IPS-15b (cell line): ENCODE measurements around the gene CCT5.
"Not testable (repeated sequence)": the region's sequence is repeated elsewhere in the genome, so short reads cannot be mapped to it uniquely, and the experiment has no call there.

Experiments used
- H3K27me3 ChIP-seq: one replicate; pipeline ENCODE4 v1.6.1; 2013; ENCODE audit warnings: low read length; ENCODE audit not compliant: control insufficient read depth, insufficient read depth
- H3K36me3 ChIP-seq: one replicate; pipeline ENCODE4 v1.6.1; 2013; ENCODE audit warnings: low read length; ENCODE audit not compliant: control insufficient read depth, insufficient read depth
- H3K4me1 ChIP-seq: one replicate; pipeline ENCODE4 v1.6.1; 2013; ENCODE audit warnings: mild to moderate bottlenecking, low read length; ENCODE audit not compliant: control insufficient read depth, insufficient read depth
- H3K4me3 ChIP-seq: one replicate; pipeline ENCODE4 v1.5.1; 2013; ENCODE audit warnings: low read depth, low read length
- H3K9ac ChIP-seq: one replicate; pipeline ENCODE4 v1.6.1; 2013; ENCODE audit warnings: low read depth, mild to moderate bottlenecking, low read length
- H3K9me3 ChIP-seq: one replicate; pipeline ENCODE4 v1.6.1; 2013; ENCODE audit warnings: mild to moderate bottlenecking, low read length; ENCODE audit not compliant: control insufficient read depth, insufficient read depth

CCT5 gene

DNA sequence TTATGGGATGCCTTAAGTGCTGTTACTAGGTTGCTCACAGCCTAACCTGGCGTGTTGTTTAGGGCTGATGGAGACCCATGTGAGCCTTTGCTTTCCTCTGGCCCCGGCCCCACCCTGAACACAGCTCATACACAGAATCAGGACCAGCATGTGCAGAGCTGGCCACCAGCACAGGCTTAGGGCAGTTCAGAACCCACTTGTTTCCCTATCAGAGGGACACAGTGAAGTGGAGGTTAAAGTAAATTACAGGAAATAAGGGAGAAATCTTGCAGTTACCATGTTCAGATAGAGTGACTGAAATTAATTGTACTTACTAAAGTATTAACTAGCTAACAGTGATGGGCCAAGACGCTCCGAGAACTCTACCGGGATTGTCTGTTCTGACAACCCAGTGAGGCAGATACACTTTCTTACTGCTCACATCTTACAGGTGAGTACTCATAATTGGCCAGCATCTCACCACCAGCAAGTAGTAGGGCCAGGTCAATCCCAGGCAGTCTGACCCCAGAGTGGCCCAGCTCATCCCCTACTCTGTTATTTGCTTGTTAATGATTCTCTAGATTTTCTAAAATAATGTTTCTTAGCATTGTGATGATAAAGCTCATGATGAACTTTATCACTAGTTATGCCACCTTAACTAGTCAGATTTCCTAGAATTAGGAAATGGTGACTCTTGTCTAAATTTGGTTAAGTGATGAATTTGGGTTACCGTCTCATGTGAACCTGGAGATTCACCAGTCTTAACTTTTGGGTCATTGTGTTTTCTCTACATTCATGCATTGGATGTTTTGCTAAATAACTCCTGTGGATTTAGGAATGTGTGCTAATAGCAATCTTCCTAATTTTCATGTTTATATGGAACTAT, 15.4 kb downstream of the CCT5 start:
- Histone ChIP-seq H3K4me1 (no peaks in the 10 kb centered on the region), H3K9me3 (no peaks in the 10 kb centered on the region), H3K36me3 (peaks cover 30% of the 10 kb centered on the region), H3K27me3 (no peaks in the 10 kb centered on the region), H3K4me3 (no peak overlapping the region), H3K9ac (no peak overlapping the region)

DNA sequence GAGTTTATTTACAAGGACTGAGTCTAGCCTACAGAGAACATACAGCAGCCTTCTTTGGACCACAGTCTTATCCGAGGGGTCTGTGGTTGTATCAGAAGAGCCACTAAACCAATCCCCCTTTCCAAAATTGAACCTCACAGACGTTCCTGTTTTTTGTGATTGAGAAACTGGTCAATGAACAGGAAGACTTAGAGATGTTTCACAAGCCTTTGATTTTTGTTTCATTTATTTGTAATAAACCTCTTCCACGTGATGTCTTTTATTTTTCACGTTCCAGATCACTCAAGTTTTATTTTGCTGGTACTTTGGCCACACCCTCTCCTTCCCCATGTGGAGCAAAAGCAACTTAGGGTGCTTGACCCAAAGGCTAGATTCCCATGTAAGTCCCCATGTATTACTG, 16.1 kb downstream of the CCT5 start:
- Histone ChIP-seq H3K4me1 (no peaks in the 10 kb centered on the region), H3K9ac (no peak overlapping the region), H3K9me3 (no peaks in the 10 kb centered on the region), H3K27me3 (no peaks in the 10 kb centered on the region), H3K36me3 (peaks cover 23% of the 10 kb centered on the region), H3K4me3 (no peak overlapping the region)

DNA sequence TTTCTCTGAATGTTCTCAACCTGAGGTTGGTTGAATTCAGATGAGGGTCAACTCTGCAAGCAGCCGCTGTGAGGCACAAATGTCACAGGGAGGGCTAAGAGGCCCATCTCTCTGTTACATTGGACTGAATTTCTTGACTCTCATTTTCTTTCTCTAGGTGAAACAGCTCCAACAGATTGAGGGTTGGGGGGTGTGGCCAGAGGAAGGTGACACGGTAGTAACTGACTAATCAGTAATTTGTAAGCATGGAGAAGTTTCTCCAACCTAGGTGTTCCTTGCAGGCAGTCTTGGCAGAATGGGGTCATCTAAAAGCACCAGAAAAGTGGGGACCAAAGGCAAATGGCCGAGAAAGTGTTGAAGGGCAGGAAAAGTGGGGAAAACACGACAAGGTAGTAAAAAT, 16.8 kb downstream of the CCT5 start:
- Histone ChIP-seq H3K9me3 (no peaks in the 10 kb centered on the region), H3K9ac (no peak overlapping the region), H3K27me3 (no peaks in the 10 kb centered on the region), H3K4me1 (no peaks in the 10 kb centered on the region), H3K4me3 (no peak overlapping the region), H3K36me3 (peaks cover 17% of the 10 kb centered on the region)

DNA sequence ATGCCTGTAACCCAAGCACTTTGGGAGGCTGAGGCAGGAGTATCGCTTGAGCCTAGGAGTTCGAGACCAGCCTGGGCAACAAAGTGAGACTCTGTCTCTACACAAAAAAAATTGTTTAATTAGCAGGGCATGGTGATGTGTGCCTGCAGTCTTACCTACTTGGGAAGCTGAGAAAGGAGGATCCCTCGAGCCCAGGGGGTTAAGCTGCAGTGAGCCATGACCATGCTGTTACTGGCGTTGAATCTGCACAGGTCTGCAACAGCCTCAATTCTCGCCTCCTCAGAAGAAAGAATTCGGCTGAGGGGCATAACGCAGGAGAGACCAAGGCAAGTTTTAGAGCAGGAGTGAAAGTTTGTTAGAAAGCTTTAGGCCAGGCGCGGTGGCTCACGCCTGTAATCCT, 18.0 kb downstream of the CCT5 start:
- H3K4me1 ChIP-seq = no peaks in the 10 kb centered on the region
- no peaks in the 10 kb centered on the region for H3K9me3 ChIP-seq
- H3K9ac ChIP-seq = no peak overlapping the region
- no peaks in the 10 kb centered on the region for H3K27me3 ChIP-seq
- H3K4me3 ChIP-seq = no peak overlapping the region
- peaks cover 7% of the 10 kb centered on the region for H3K36me3 ChIP-seq

DNA sequence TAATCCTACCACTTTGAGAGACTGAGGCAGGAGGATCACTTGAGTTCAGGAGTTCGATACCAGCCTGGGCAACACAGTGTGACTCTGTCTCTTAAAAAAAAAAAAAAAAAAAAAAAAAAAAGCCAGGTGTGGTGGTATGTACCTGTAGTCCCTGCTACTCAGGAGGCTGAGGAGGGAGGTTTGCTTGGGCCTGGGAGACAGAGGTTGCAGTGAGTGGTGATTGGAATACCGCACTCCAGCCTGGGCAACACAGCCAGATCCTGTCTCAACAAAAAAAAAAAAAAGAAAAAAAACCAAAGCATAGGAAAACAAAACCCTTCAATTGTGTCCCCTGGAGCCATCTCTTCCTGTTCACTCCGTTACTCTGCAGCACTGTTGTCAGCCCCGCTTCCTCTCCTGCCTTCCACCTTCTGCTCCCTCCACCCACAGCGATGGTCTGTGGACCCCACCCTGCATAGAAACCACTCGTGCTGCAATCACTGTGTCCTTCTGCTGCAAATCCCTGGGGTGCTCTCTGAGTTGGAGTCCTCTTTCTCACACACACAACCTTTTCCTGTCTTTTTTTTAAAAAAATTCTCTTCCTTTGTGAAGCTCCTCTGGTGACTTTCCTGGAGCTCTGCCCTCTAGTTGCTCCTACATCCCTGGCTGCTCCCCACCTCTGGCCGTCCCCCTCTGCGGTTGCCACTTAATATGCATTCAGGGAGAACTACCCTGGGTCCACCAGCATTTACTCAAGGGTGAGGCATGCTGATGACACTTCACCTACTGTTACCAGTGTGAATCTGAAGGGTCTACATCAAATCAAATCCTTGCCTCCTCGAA, 22.2 kb downstream of the CCT5 start:
- Histone ChIP-seq H3K9ac (no peak overlapping the region), H3K27me3 (no peaks in the 10 kb centered on the region), H3K4me3 (no peak overlapping the region), H3K4me1 (no peaks in the 10 kb centered on the region), H3K36me3 (no peaks in the 10 kb centered on the region), H3K9me3 (no peaks in the 10 kb centered on the region)

DNA sequence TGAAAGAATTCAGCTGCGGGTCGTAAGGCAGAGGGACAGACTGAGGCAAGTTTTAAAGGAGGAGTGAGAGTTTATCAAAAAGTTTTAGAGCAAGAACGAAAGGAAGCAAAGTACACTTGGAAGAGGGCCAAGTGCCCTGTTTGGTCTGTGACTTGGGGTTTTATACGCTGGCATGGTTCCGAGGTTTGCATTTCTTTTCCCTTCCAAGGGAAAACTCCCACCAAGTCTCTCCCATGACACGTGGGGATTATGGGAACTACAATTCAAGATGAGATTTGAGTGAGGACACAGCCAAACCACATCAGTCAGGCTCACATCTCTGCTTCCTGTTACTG, 22.8 kb downstream of the CCT5 start:
- not testable (repeated sequence) for H3K4me3 ChIP-seq, H3K9me3 ChIP-seq, H3K4me1 ChIP-seq, H3K9ac ChIP-seq, H3K36me3 ChIP-seq, H3K27me3 ChIP-seq

DNA sequence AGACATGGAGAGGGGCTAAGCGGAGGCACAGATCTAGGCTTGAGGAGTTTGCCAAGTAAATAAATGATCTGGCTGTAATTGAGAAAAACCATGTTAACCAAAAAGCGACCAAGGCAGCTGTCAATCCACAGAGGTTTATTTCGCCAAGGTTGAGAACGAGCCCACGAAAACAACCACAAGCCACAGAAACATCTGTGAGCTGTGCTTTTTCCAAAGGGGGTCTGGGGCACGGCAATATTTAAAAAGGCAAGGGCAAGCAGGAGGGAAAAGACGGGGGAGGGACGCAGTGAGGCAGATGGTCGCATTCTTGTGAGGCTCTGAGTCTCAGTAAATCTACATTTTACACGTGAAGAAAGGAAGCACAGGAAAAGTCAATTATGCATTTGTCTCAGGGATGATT, 25.4 kb downstream of the CCT5 start:
- Histone ChIP-seq H3K4me1 (no peaks in the 10 kb centered on the region), H3K9ac (no peak overlapping the region), H3K9me3 (no peaks in the 10 kb centered on the region), H3K36me3 (no peaks in the 10 kb centered on the region), H3K27me3 (no peaks in the 10 kb centered on the region), H3K4me3 (no peak overlapping the region)

DNA sequence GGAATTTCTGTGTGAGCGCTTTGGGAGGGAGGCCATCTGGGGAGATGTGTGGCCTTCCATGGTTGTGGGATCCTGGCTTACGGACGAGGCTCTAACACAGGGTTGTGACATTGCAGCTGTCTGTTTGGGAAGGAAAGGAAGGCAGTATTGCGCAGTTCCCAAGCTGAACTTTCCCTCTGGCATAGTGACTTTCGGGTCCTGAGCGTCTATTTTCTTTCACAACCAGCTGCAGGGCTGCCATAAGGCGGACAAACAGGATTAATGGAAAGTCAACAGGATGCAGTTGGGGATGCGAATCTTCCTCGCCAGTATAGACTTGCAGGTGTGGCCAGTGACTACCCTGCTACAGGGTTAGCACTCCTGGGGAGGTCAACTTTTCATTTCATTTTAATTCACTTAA, 25.9 kb downstream of the CCT5 start:
- Histone ChIP-seq H3K27me3 (no peaks in the 10 kb centered on the region), H3K36me3 (no peaks in the 10 kb centered on the region), H3K4me1 (no peaks in the 10 kb centered on the region), H3K4me3 (no peak overlapping the region), H3K9ac (peak overlapping the region; percentile 4), H3K9me3 (no peaks in the 10 kb centered on the region)

DNA sequence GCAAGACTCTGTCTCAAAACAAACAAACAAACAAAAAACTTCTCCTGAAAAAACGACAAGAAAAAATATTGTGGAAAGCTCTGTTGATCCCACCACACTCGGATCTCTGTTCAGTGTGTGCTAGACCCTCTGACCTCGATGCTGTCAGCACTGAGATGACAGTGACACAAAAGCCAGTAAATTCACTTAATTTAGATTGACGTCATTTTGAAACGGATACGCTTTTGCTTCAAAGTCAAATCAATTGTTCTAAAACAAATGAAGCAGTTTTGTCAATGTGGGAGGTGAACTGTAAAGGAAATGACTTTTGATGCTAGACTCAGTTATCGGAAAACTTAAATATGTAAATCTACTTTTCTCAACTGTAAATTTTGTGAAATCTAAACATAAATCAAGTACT, 26.6 kb downstream of the CCT5 start:
- no peaks in the 10 kb centered on the region for H3K36me3 ChIP-seq
- no peak overlapping the region for H3K4me3 ChIP-seq
- no peaks in the 10 kb centered on the region for H3K27me3 ChIP-seq
- H3K9me3 ChIP-seq = no peaks in the 10 kb centered on the region
- H3K4me1 ChIP-seq = no peaks in the 10 kb centered on the region
- H3K9ac ChIP-seq = no peak overlapping the region

DNA sequence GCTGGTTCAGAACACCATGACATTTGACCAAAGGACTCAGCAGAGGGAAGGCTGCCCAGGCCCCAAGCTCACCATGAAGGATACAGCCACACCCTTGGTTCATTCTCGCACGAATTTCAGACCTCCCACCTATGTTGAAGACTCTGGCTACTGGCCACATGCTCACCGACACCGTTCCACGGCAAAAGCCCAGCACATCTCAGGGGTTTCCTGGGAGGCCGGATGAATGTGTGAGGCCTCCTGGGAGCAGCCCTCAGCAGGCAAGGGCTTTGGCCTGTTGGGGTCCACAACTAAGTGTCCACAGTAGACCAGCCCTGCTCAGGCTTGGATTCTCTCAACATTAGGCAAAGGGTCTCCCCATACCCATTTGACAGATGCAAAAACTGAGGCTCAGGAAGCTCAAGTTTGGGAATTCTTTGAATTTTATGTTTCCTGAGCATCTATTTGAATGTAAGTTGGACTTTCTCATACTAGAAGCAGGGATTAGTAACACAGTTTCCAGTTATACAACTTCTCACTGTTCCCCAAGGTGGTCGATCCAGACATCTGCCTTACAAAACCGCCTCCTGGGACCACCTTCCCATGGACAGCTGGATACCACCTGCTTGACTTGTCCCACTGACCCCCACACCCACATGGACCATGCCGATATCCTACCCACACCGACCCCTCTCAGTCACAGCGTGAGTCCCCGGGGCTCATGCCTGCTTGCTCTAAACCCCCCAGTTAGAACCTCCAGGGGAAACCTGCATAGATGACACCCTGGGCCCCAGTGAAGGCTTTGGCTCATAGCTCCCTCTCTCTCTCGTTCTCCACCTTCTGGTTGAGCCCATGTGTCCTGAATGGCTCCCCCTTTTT, 27.9 kb downstream of the CCT5 start:
- Histone ChIP-seq H3K9ac (no peak overlapping the region), H3K4me3 (no peak overlapping the region), H3K36me3 (no peaks in the 10 kb centered on the region), H3K9me3 (no peaks in the 10 kb centered on the region), H3K4me1 (no peaks in the 10 kb centered on the region), H3K27me3 (no peaks in the 10 kb centered on the region)

DNA sequence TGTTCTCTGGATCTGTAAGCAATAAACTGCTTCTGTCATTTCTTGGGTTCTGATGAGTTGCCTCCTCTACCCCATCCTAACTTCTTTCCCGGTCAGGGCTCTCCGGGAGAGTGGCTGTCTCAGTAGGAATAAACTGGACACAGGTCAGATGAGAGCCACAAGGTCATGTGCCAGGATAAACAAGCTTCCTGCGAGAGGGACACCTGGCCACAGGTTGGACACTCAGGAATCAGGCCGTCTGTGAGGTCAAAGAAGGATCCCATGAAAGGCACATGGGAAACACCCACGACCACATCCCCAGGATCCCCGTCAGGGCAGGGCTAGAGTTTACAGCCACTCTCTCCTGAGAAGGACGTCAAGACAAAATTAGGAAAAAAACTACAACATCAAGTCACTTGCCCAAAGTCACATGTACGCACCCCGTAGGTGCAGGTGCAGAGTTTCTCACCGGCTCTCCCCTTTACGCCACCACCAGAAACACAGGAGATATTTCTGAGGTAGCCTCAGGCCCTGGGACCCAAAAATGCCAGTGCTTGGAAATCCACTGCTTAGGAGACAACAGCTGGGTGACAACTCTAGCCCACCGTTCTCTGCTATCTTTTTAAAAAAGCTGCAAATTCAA, 28.7 kb downstream of the CCT5 start:
- H3K9ac ChIP-seq = no peak overlapping the region
- H3K4me3 ChIP-seq = no peak overlapping the region
- no peaks in the 10 kb centered on the region for H3K27me3 ChIP-seq
- H3K9me3 ChIP-seq = no peaks in the 10 kb centered on the region
- H3K4me1 ChIP-seq = no peaks in the 10 kb centered on the region
- H3K36me3 ChIP-seq = no peaks in the 10 kb centered on the region
